CD4-positive, alpha-beta T cell (primary cell): Measurements from ENCODE around the gene SOD3. TPM values are rescaled to one million over a fixed set of nuclear protein-coding genes. Genes with fewer than 3 reads are reported as not detected.

Experiments used
- ATAC-seq: fragments of 200-7000 bp; cut with Tn5 transposase; one replicate; pipeline ENCODE4 v1.10.0; 2022; ENCODE audit warnings: mild to moderate bottlenecking; ENCODE audit not compliant: poor library complexity
- CTCF ChIA-PET: fragments of 350-600 bp; sonication (Branson Sonifier 250); formaldehyde crosslinking; loops from one replicate; lab custom pipeline; 2021; ENCODE audit warnings: antibody characterized with exemption, inconsistent platforms; lab: Charles Lee
- POLR2A ChIA-PET: fragments of 350-600 bp; sonication (Branson Sonifier 250); formaldehyde crosslinking; loops from one replicate; lab custom pipeline; 2021; ENCODE audit warnings: antibody characterized with exemption, inconsistent platforms; lab: Charles Lee
- DNase-seq, 14 experiments: peaks; one replicate each; pipeline ENCODE4 v3.0.0-alpha.2; 2013 to 2020; ENCODE audit warnings: mixed read lengths in 2 of 14
- H3K27ac ChIP-seq, 2 donors: one replicate each; pipeline versions ENCODE4 v1.5.1 to v1.7.0; 2013; ENCODE audit warnings: low read length in 2 of 2, low read depth in 1 of 2, mild to moderate bottlenecking in 1 of 2
- H3K27me3 ChIP-seq, 2 experiments: 1 replicate in 1 of 2; 2 replicates in 1 of 2; pipeline versions ENCODE4 v1.6.1 to v1.7.0; 2013; ENCODE audit warnings: low read length in 2 of 2, control low read depth in 1 of 2, mild to moderate bottlenecking in 1 of 2, moderate library complexity in 1 of 2; ENCODE audit not compliant: insufficient read depth in 2 of 2, control insufficient read depth in 1 of 2
- H3K36me3 ChIP-seq: one replicate; pipeline ENCODE4 v1.6.1; 2013; ENCODE audit warnings: low read length, control low read depth; ENCODE audit not compliant: insufficient read depth
- H3K4me1 ChIP-seq: one replicate; pipeline ENCODE4 v1.6.1; 2013; ENCODE audit warnings: low read length, control low read depth; ENCODE audit not compliant: insufficient read depth
- H3K4me3 ChIP-seq: one replicate; pipeline ENCODE4 v1.5.1; 2013; ENCODE audit warnings: mild to moderate bottlenecking, low read length, moderate library complexity
- H3K9me3 ChIP-seq, 2 experiments: 1 replicate in 1 of 2; 2 replicates in 1 of 2; pipeline versions ENCODE4 v1.6.1 to v1.7.0; 2013; ENCODE audit warnings: low read length in 2 of 2, mild to moderate bottlenecking in 2 of 2, control low read depth in 1 of 2, moderate library complexity in 1 of 2; ENCODE audit not compliant: control insufficient read depth in 1 of 2, insufficient read depth in 1 of 2
- H3K27ac Mint-ChIP-seq: one replicate; pipeline ENCODE4 v1.8.0; 2020; ENCODE audit warnings: mixed read lengths
- H3K27me3 Mint-ChIP-seq: one replicate; pipeline ENCODE4 v1.8.0; 2021; ENCODE audit warnings: mixed read lengths
- H3K36me3 Mint-ChIP-seq: one replicate; pipeline ENCODE4 v1.8.0; 2021; ENCODE audit warnings: low read depth, mixed read lengths
- H3K4me1 Mint-ChIP-seq: one replicate; pipeline ENCODE4 v1.8.0; 2021; ENCODE audit warnings: low read depth, mixed read lengths
- H3K4me3 Mint-ChIP-seq: one replicate; pipeline ENCODE4 v1.8.0; 2020; ENCODE audit warnings: mild to moderate bottlenecking, mixed read lengths
- H3K9me3 Mint-ChIP-seq: one replicate; pipeline ENCODE4 v1.8.0; 2020; ENCODE audit warnings: mixed read lengths
- intact Hi-C, 2 experiments: fragments of 100-400 bp; cut with DNase I in 1 of 2; cut with micrococcal nuclease in 1 of 2; formaldehyde crosslinking; loops; one replicate each; pipeline versions ENCODE4 v1.15.1 to v1.9.0; 2023 to 2025; cut with DNase I, micrococcal nuclease
- total RNA-seq, 174 experiments: library from RNA in 2 of 174; stranded (reverse) in 2 of 174; gene quantifications; one replicate each; pipeline ENCODE4 v1.2.3 and lab custom pipeline; 2021 to 2026
- TF ChIP-seq, protein P1 (sequence below): fragments of 200-600 bp; IDR thresholded peaks from one replicate; pipeline ENCODE4 v1.8.0; 2022; ENCODE audit warnings: antibody characterized with exemption, mild to moderate bottlenecking

SOD3 gene
- total RNA-seq, 2 experiments from 2014 or later, result not detected

- TF ChIP-seq, protein P1, sequence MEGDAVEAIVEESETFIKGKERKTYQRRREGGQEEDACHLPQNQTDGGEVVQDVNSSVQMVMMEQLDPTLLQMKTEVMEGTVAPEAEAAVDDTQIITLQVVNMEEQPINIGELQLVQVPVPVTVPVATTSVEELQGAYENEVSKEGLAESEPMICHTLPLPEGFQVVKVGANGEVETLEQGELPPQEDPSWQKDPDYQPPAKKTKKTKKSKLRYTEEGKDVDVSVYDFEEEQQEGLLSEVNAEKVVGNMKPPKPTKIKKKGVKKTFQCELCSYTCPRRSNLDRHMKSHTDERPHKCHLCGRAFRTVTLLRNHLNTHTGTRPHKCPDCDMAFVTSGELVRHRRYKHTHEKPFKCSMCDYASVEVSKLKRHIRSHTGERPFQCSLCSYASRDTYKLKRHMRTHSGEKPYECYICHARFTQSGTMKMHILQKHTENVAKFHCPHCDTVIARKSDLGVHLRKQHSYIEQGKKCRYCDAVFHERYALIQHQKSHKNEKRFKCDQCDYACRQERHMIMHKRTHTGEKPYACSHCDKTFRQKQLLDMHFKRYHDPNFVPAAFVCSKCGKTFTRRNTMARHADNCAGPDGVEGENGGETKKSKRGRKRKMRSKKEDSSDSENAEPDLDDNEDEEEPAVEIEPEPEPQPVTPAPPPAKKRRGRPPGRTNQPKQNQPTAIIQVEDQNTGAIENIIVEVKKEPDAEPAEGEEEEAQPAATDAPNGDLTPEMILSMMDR, result no peak
- no peaks in the 10 kb centered on the region for H3K27me3 ChIP-seq
- H3K4me1 ChIP-seq, result no peaks in the 10 kb centered on the region
- ATAC-seq, result no peak
- intact Hi-C loops, result no loop called here
- Mint-ChIP-seq H3K36me3 (no peaks in the 10 kb centered on the region), H3K4me1 (no peaks in the 10 kb centered on the region), H3K9me3 (no peaks in the 10 kb centered on the region), H3K4me3 (no peak overlapping the region), H3K27me3 (peaks cover 6% of the 10 kb centered on the region), H3K27ac (no peak overlapping the region)
- POLR2A ChIA-PET, result no interaction called here
- no peak overlapping the region for H3K4me3 ChIP-seq
- CTCF ChIA-PET, result interaction anchor here (0.6 kb wide), 1 partner anchor 25 kb away, joined by 4 read pairs; no protein-coding TSS in a partner anchor
- H3K27ac ChIP-seq, result no peak overlapping the region
- H3K36me3 ChIP-seq, result no peaks in the 10 kb centered on the region
- peaks cover 0 to 5% of the 10 kb centered on the region in 2 experiments for H3K9me3 ChIP-seq
- no peak for DNase-seq
Observed at GRCh38 chr4:24768604-24769003, 26.8 kb upstream of the SOD3 start.

DNA sequence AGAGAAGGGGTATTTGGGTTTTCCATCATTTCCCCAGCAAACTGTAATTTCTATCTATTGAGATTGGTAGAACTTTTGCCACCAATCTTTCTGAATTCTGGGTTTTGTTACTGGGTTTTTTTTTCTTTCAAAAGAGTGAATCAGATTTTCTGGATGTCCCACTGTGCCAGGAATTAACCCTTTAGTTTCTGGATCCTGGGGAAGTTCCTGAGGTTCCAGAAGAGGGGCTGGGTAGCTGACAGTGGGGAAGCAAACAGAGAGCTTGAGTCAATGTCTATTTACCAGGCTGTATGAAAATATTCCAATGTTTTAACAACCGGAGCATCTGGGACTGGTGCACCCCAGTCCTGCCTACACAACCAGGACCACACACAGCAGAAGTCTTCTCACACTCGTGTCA lies 25.8 kb upstream of the SOD3 start:
- no peak for DNase-seq
- POLR2A ChIA-PET, result no interaction called here
- TF ChIP-seq, protein P1, result no peak
- Mint-ChIP-seq H3K4me3 (no peak overlapping the region), H3K27ac (no peak overlapping the region), H3K9me3 (no peaks in the 10 kb centered on the region), H3K36me3 (no peaks in the 10 kb centered on the region), H3K27me3 (peaks cover 6% of the 10 kb centered on the region), H3K4me1 (no peaks in the 10 kb centered on the region)
- Histone ChIP-seq H3K27ac (no peak overlapping the region), H3K36me3 (no peaks in the 10 kb centered on the region), H3K27me3 (no peaks in the 10 kb centered on the region), H3K4me3 (no peak overlapping the region), H3K4me1 (no peaks in the 10 kb centered on the region), H3K9me3 (peaks cover 0 to 5% of the 10 kb centered on the region in 2 experiments)
- no peak for ATAC-seq
- intact Hi-C loops, result no loop called here
- CTCF ChIA-PET, result no interaction called here

GRCh38 chr4:24770032-24770584 lies 25.3 kb upstream of the SOD3 start:
- no peak for ATAC-seq

More at GRCh38 chr4:24770032-24770584, 25.3 kb upstream of the SOD3 start:
- DNase-seq, result no peak
- TF ChIP-seq, protein P1, result no peak
- intact Hi-C loops, result no loop called here
- H3K4me1 ChIP-seq, result no peaks in the 10 kb centered on the region
- no peak overlapping the region for H3K4me3 ChIP-seq
- Mint-ChIP-seq H3K4me1 (no peaks in the 10 kb centered on the region), H3K9me3 (no peaks in the 10 kb centered on the region), H3K36me3 (no peaks in the 10 kb centered on the region), H3K4me3 (no peak overlapping the region), H3K27ac (no peak overlapping the region), H3K27me3 (peaks cover 6% of the 10 kb centered on the region)
- H3K27me3 ChIP-seq, result no peaks in the 10 kb centered on the region
- H3K9me3 ChIP-seq, result peaks cover 0 to 5% of the 10 kb centered on the region in 2 experiments
- CTCF ChIA-PET, result no interaction called here
- POLR2A ChIA-PET, result no interaction called here
- H3K27ac ChIP-seq, result no peak overlapping the region
- no peaks in the 10 kb centered on the region for H3K36me3 ChIP-seq
